Fibroblast of pulmonary artery (primary cell): ENCODE results near the gene ANO4.
A peak's percentile ranks its signal among the peaks of the same experiment; 100 is the strongest.
"Not testable (repeated sequence)": the region's sequence is repeated elsewhere in the genome, so short reads cannot be mapped to it uniquely, and the experiment has no call there.

ENCODE experiments used
- DNase-seq: peaks from one replicate; pipeline ENCODE4 v3.0.0-alpha.2; 2010; ENCODE audit warnings: low read depth
- H3K4me3 ChIP-seq: replicated peaks from 2 replicates; pipeline ENCODE4 v1.5.1; 2011; ENCODE audit warnings: low read depth, mild to moderate bottlenecking, control low read depth, low read length, moderate library complexity
- TF ChIP-seq, protein P1 (sequence below): IDR thresholded peaks from 2 replicates; pipeline ENCODE4 v1.5.1; 2011; ENCODE audit warnings: mild to moderate bottlenecking, control low read depth, low read length, inconsistent platforms; ENCODE audit errors: missing control alignments

The ANO4 gene

DNA sequence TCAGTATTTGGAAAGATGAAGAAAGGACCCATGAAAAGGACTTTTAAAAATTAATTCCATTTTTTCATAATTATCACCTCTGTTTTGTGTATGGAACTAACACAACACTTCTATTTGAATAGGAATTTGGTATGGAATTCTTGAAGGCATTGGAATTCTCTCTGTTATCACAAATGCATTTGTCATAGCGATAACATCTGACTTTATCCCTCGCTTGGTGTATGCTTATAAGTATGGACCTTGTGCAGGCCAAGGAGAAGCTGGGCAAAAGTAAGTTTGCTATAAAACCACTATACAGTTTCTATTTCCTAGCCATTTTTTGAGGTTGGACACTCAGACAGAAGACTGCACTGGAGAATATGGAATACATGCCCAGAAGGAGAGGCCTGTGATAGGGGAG lies 316.9 kb downstream of the ANO4 start:
- no peak overlapping the region for H3K4me3 ChIP-seq
- no peak for DNase-seq
- TF ChIP-seq, protein P1, sequence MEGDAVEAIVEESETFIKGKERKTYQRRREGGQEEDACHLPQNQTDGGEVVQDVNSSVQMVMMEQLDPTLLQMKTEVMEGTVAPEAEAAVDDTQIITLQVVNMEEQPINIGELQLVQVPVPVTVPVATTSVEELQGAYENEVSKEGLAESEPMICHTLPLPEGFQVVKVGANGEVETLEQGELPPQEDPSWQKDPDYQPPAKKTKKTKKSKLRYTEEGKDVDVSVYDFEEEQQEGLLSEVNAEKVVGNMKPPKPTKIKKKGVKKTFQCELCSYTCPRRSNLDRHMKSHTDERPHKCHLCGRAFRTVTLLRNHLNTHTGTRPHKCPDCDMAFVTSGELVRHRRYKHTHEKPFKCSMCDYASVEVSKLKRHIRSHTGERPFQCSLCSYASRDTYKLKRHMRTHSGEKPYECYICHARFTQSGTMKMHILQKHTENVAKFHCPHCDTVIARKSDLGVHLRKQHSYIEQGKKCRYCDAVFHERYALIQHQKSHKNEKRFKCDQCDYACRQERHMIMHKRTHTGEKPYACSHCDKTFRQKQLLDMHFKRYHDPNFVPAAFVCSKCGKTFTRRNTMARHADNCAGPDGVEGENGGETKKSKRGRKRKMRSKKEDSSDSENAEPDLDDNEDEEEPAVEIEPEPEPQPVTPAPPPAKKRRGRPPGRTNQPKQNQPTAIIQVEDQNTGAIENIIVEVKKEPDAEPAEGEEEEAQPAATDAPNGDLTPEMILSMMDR = no peak

DNA sequence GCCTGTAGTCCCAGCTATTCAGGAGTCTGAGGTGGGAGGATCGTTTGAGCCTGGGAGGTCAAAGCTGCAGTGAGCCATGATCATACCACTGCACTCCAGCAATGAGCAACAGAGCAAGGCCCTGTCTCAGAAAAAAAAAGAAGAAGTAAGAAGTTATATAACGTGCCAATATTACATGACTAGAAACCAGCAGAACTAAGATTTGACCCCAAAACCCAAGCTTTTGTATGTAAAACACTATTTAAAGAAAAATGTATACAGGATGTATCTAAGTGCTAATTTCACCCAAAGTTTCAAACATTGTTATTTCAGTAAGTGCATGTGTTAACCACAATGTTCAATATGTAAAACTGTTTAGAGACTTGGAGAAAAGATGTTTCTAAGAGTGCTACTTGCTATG lies 320.8 kb downstream of the ANO4 start:
- TF ChIP-seq, protein P1 = no peak
- no peak overlapping the region for H3K4me3 ChIP-seq
- no peak for DNase-seq

GRCh38 chr12:101116911-101117310 lies 322.3 kb downstream of the ANO4 start:
- DNase-seq = no peak
- TF ChIP-seq, protein P1 = no peak
- H3K4me3 ChIP-seq = no peak overlapping the region

- TF ChIP-seq, protein P1 = no peak
- no peak overlapping the region for H3K4me3 ChIP-seq
- DNase-seq = no peak
Measured at GRCh38 chr12:101117842-101118241, 323.3 kb downstream of the ANO4 start.

- peak; percentile 1 for DNase-seq
- TF ChIP-seq, protein P1 = no peak
- H3K4me3 ChIP-seq = no peak overlapping the region
Measured at GRCh38 chr12:101127521-101128219, 333.1 kb downstream of the ANO4 start.

- H3K4me3 ChIP-seq, DNase-seq: not testable (repeated sequence)
Measured at GRCh38 chr12:101145777-101146431, 351.3 kb downstream of the ANO4 start.

- TF ChIP-seq, protein P1 = no peak
- DNase-seq = no peak
- H3K4me3 ChIP-seq = no peak overlapping the region
Measured at GRCh38 chr12:101165319-101165718, 370.7 kb downstream of the ANO4 start.
